GM12873 (cell line): Measurements from ENCODE around the gene MSI1.

Source experiments
- TF ChIP-seq, protein P1 (sequence below): IDR thresholded peaks from 2 replicates; pipeline ENCODE4 v1.5.1; 2012; ENCODE audit warnings: low read depth, mild to moderate bottlenecking, moderate library complexity, low read length, control low read depth; ENCODE audit not compliant: insufficient read depth; ENCODE audit errors: missing control alignments

The MSI1 gene

GRCh38 chr12:120361506-120362208, 7.3 kb downstream of the MSI1 start:
- TF ChIP-seq, protein P1, sequence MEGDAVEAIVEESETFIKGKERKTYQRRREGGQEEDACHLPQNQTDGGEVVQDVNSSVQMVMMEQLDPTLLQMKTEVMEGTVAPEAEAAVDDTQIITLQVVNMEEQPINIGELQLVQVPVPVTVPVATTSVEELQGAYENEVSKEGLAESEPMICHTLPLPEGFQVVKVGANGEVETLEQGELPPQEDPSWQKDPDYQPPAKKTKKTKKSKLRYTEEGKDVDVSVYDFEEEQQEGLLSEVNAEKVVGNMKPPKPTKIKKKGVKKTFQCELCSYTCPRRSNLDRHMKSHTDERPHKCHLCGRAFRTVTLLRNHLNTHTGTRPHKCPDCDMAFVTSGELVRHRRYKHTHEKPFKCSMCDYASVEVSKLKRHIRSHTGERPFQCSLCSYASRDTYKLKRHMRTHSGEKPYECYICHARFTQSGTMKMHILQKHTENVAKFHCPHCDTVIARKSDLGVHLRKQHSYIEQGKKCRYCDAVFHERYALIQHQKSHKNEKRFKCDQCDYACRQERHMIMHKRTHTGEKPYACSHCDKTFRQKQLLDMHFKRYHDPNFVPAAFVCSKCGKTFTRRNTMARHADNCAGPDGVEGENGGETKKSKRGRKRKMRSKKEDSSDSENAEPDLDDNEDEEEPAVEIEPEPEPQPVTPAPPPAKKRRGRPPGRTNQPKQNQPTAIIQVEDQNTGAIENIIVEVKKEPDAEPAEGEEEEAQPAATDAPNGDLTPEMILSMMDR: no peak

GRCh38 chr12:120359128-120359527, 9.8 kb downstream of the MSI1 start:
- TF ChIP-seq, protein P1: no peak

- TF ChIP-seq, protein P1: no peak
These were observed 10.4 kb downstream of the MSI1 start for GRCh38 chr12:120358412-120359100.

- TF ChIP-seq, protein P1: no peak
These were observed 11.9 kb downstream of the MSI1 start for GRCh38 chr12:120357104-120357503.

- TF ChIP-seq, protein P1: peak; percentile 95
These were observed 12.4 kb downstream of the MSI1 start for GRCh38 chr12:120356567-120357030.

GRCh38 chr12:120353556-120354317, 15.2 kb downstream of the MSI1 start:
- TF ChIP-seq, protein P1: no peak

DNA sequence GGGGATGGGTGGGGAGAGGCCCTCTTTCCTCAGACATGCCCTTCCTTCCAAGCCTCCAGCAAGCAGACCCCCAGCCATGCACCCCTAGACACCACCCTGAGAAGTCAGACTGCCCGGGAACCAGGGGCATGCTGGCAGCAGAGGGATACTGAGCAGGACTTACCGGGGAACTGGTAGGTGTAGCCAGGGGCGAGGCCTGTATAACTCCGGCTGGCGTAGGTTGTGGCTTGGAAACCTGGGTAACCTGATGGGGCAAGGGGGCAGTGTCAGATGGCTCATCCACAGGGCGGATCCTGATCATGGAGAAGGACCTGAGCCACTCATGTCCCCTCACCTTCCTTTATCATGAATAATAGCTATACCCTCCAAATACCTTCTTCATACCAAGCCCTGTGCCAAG, 15.8 kb downstream of the MSI1 start:
- TF ChIP-seq, protein P1: no peak
